T-helper 1 cell treated with Interleukin-12 subunit alpha and Interleukin-12 subunit beta and Interleukin-4 antibody, amounts not matched to agents 30 μg/mL and 1 μg/mL, for 36 hours (primary cell): ENCODE results near the gene GPR152.
A peak's percentile ranks its signal among the peaks of the same experiment; 100 is the strongest.
"Not testable (repeated sequence)": the region's sequence is repeated elsewhere in the genome, so short reads cannot be mapped to it uniquely, and the experiment has no call there.

Experiments used
- H3K27ac Mint-ChIP-seq: one replicate; pipeline ENCODE4 v1.8.0; 2021; ENCODE audit warnings: mild to moderate bottlenecking, mixed read lengths
- H3K27me3 Mint-ChIP-seq: one replicate; pipeline ENCODE4 v1.8.0; 2021; ENCODE audit warnings: low read depth, mixed read lengths
- H3K36me3 Mint-ChIP-seq: one replicate; pipeline ENCODE4 v1.8.0; 2021; ENCODE audit warnings: low read depth, mixed read lengths
- H3K4me1 Mint-ChIP-seq: one replicate; pipeline ENCODE4 v1.8.0; 2021; ENCODE audit warnings: low read depth, mixed read lengths
- H3K4me3 Mint-ChIP-seq: one replicate; pipeline ENCODE4 v1.8.0; 2021; ENCODE audit warnings: mild to moderate bottlenecking, moderate library complexity, mixed read lengths
- H3K9me3 Mint-ChIP-seq: one replicate; pipeline ENCODE4 v1.8.0; 2021; ENCODE audit warnings: mixed read lengths

GPR152 gene

GRCh38 chr11:67492801-67493547 is 40.4 kb upstream of the GPR152 start:
- no peak overlapping the region for H3K4me3 Mint-ChIP-seq
- peaks cover 13% of the 10 kb centered on the region for H3K36me3 Mint-ChIP-seq
- no peaks in the 10 kb centered on the region for H3K9me3 Mint-ChIP-seq
- H3K4me1 Mint-ChIP-seq: peaks cover 13% of the 10 kb centered on the region
- H3K27ac Mint-ChIP-seq: no peak overlapping the region
- no peaks in the 10 kb centered on the region for H3K27me3 Mint-ChIP-seq

DNA sequence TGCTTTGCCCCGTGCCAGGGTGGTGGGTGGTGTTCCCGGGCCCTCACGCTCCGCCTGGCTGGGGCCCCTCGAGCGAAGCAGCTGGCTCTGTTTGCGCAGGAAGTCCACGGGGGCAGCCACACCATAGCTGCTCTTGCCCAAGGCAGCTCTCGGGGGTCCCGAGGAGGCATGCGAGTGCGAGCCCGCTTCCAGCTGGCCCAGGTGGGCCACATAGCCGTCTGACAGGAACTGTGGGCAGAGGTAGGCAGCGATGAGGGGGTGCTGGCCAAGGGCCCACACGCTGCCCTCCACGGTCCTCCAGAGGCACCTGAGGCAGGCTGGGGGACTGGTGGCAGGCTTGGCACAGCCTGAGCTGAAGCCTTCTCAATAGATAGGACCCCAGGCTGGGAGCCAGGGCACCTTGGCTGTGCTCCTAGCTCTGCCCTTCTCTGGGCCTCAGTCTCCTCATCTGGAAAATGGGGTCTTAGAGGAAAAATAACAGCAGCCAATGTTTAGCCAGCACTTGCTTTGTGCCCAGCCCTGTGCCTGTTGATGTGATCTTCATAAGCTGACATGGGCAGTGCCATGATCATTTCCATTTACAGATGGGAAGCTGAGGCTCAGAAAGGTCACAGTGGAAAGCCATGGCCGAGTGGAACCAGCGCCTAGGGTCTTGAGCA is 39.7 kb upstream of the GPR152 start:
- Mint-ChIP-seq H3K4me3 (no peak overlapping the region), H3K36me3 (peaks cover 19% of the 10 kb centered on the region), H3K9me3 (no peaks in the 10 kb centered on the region), H3K27ac (no peak overlapping the region), H3K4me1 (peaks cover 20% of the 10 kb centered on the region), H3K27me3 (no peaks in the 10 kb centered on the region)

DNA sequence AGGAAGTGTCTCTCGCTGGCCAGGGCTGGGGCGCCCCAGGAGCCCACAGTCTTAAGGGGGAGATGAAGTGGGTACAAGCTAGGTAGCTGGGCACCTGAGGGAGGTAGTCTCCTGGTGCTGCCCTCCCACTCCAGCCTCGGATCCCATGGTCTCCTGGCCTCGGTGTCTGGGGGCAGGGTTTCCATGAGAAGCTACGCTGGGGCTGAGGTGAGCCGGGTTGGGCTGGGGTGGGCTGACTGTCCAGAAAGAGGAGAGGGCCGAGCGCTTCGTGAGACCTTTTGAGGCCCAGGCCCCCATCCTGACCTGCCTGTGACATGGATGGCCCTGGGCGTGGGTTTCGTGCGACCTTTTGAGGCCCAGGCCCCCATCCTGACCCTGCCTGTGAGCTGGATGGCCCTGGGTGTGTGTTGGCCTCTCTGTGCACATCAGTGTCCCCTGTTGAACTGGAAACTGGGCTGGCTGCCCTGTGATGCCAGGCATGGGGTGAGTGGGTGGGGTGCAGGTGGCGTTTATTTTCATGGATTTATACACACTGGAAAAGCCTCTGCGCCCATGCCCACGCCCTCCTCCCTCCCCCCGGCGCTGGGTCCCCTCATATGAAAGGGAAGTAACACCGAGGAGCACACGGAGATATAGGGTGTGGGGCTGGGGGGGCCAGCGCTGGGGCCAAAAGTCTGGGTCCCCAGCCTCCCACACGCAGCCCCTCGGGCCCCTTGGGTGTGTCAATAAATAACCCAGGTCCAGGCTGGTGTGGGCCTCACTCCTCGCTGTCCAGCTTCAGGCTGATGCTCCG is 38.9 kb upstream of the GPR152 start:
- Mint-ChIP-seq H3K4me3 (no peak overlapping the region), H3K27me3 (no peaks in the 10 kb centered on the region), H3K9me3 (no peaks in the 10 kb centered on the region), H3K27ac (no peak overlapping the region), H3K36me3 (peaks cover 22% of the 10 kb centered on the region), H3K4me1 (peaks cover 28% of the 10 kb centered on the region)

DNA sequence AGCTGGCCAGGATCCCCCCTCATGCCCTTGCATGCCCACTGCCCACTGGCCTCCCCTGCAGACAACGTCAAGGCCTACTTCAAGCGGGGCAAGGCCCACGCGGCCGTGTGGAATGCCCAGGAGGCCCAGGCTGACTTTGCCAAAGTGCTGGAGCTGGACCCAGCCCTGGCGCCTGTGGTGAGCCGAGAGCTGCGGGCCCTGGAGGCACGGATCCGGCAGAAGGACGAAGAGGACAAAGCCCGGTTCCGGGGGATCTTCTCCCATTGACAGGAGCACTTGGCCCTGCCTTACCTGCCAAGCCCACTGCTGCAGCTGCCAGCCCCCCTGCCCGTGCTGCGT is 38.2 kb upstream of the GPR152 start:
- no peaks in the 10 kb centered on the region for H3K27me3 Mint-ChIP-seq
- no peak overlapping the region for H3K27ac Mint-ChIP-seq
- H3K9me3 Mint-ChIP-seq: no peaks in the 10 kb centered on the region
- peaks cover 35% of the 10 kb centered on the region for H3K4me1 Mint-ChIP-seq
- no peak overlapping the region for H3K4me3 Mint-ChIP-seq
- H3K36me3 Mint-ChIP-seq: peaks cover 24% of the 10 kb centered on the region

GRCh38 chr11:67489885-67490726 is 37.6 kb upstream of the GPR152 start:
- peak overlapping the region; percentile 81 for H3K27ac Mint-ChIP-seq
- H3K4me3 Mint-ChIP-seq: no peak overlapping the region
- no peaks in the 10 kb centered on the region for H3K9me3 Mint-ChIP-seq
- peaks cover 22% of the 10 kb centered on the region for H3K36me3 Mint-ChIP-seq
- peaks cover 36% of the 10 kb centered on the region for H3K4me1 Mint-ChIP-seq
- no peaks in the 10 kb centered on the region for H3K27me3 Mint-ChIP-seq

DNA sequence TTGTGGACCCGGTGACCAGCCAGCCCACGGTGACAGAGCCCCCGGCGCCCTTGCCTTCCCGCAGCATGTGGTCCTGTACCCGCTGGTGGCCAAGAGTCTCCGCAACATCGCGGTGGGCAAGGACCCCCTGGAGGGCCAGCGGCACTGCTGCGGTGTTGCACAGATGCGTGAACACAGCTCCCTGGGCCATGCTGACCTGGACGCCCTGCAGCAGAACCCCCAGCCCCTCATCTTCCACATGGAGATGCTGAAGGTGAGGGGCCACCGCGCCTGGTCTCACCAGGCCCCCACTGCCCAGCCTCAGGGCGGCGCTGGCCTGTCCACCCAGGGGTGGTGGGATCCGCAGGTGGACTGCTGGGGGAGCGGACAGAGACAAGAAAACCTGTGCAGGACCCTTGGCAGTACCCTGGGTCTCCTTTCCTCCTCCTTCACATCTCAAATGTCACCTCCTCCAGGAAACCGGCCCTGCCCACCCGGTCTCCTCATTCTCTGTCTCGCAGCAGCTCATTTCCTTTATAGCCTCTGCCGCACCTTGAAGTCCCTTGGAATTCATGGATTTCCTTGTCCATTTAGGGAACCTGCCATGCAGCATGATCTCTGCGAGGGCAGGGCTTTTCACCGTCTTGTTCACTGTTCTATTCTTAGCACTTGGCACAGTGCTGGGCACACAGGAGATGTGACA is 36.8 kb upstream of the GPR152 start:
- Mint-ChIP-seq H3K36me3 (peaks cover 27% of the 10 kb centered on the region), H3K27me3 (no peaks in the 10 kb centered on the region), H3K4me1 (peaks cover 44% of the 10 kb centered on the region), H3K4me3 (no peak overlapping the region), H3K9me3 (no peaks in the 10 kb centered on the region), H3K27ac (peak overlapping the region; percentile 96)

- H3K27ac Mint-ChIP-seq: peak overlapping the region; percentile 96
- H3K36me3 Mint-ChIP-seq: peaks cover 27% of the 10 kb centered on the region
- H3K27me3 Mint-ChIP-seq: no peaks in the 10 kb centered on the region
- peak overlapping the region; percentile 67 for H3K4me3 Mint-ChIP-seq
- peaks cover 53% of the 10 kb centered on the region for H3K4me1 Mint-ChIP-seq
- H3K9me3 Mint-ChIP-seq: no peaks in the 10 kb centered on the region
Measured at GRCh38 chr11:67486481-67487195, 34.1 kb upstream of the GPR152 start.

DNA sequence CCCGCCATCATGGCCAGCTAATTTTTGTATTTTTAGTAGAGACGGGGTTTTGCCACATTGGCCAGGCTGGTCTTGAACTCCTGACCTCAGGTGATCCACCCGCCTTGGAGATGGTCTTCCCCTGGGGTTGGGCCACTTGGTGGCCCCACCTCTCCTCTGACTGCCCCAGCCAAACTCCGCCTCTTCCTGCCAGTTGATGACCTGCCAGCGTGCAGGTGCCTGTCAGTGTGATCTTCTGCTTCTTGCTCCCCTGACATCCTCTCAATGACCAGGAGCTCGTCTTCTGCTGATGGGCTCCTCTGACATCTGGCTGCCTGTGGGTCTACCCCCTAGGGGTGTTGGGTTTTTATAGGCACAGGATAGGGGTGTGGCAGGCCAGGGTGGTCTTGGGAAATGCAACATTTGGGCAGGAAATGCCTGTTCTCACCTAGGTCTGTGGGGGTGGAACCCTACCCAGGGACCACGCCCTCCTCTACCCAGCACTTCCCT is 33.4 kb upstream of the GPR152 start:
- peak overlapping the region; percentile 96 for H3K27ac Mint-ChIP-seq
- not testable (repeated sequence) for H3K9me3 Mint-ChIP-seq, H3K27me3 Mint-ChIP-seq
- H3K36me3 Mint-ChIP-seq: peaks cover 27% of the 10 kb centered on the region
- H3K4me1 Mint-ChIP-seq: peaks cover 53% of the 10 kb centered on the region
- peak overlapping the region; percentile 67 for H3K4me3 Mint-ChIP-seq

- peaks cover 27% of the 10 kb centered on the region for H3K36me3 Mint-ChIP-seq
- H3K4me3 Mint-ChIP-seq: peak overlapping the region; percentile 93
- peak overlapping the region; percentile 96 for H3K27ac Mint-ChIP-seq
- H3K27me3 Mint-ChIP-seq: no peaks in the 10 kb centered on the region
- H3K4me1 Mint-ChIP-seq: peaks cover 53% of the 10 kb centered on the region
- H3K9me3 Mint-ChIP-seq: no peaks in the 10 kb centered on the region
Measured at GRCh38 chr11:67484847-67485311, 32.4 kb upstream of the GPR152 start.

DNA sequence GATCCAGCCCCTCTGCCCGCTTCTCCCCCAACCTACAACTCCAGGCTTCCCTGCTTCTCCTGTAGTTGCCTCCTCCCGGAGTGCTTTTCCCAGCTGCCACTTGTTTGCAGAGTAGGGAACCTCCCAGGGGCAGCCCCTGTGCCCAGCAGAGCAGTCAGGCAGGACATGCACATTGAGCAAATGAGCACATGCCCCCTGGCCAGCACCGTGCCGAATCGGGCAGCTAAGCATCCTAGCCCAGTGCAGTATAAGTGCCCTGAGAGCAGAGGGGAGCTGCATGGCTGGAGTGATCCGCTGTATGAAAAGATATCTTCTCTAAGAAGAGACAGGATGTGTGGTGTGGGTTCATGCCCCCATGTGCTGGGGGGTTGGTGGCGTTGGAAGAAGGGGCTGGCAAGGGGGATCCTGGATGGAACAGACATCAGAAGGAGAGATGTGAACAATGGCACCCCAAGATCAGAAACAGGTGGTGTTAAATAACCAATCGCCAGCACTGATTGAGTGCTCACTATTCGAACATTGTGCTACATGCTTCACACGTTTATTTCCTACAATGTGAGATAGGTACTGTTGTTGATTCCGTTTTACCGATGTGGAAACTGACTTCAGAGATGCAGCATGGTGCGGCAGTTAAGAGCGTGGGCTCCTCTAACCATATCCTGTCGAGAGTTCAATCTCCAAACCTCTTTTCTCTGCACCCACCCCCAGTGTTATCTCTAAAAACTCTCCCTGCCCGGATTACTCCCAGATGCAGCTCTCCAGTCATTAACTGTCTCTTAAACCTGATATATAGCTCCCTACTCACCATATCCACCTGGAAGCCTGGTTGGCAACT is 31.5 kb upstream of the GPR152 start:
- Mint-ChIP-seq H3K4me3 (peak overlapping the region; percentile 93), H3K27ac (peak overlapping the region; percentile 96), H3K9me3 (no peaks in the 10 kb centered on the region), H3K4me1 (peaks cover 49% of the 10 kb centered on the region), H3K36me3 (peaks cover 23% of the 10 kb centered on the region), H3K27me3 (no peaks in the 10 kb centered on the region)

GRCh38 chr11:67482827-67483798 is 30.6 kb upstream of the GPR152 start, which contains the start of gene AIP:
AIP (plus strand) TSS chr11:67483026; CDS start chr11:67483159, 133 bp downstream.
- peak within 1 kb of the TSS; percentile 96 for H3K27ac Mint-ChIP-seq
- H3K36me3 Mint-ChIP-seq: peaks cover 22% of the 10 kb centered on the region
- no peaks in the 10 kb centered on the region for H3K27me3 Mint-ChIP-seq
- H3K9me3 Mint-ChIP-seq: no peaks in the 10 kb centered on the region
- peaks cover 42% of the 10 kb centered on the region for H3K4me1 Mint-ChIP-seq
- peak within 1 kb of the TSS; percentile 93 for H3K4me3 Mint-ChIP-seq
